PC-3 (cell line): ENCODE measurements around the gene UTP20. TPM values are rescaled to one million over a fixed set of nuclear protein-coding genes. Genes with fewer than 3 reads are reported as not detected.

Source experiments
- ATAC-seq: fragments of 200-7000 bp; cut with Tn5 transposase; 2 replicates; pipeline ENCODE4 v1.9.1; 2020; ENCODE audit warnings: mild to moderate bottlenecking, moderate library complexity
- BruUV-seq: library from RNA; stranded (reverse); fragments of 400-500 nt; replicated peaks from 2 replicates; lab custom pipeline; 2021; lab: Mats Ljungman, UMichigan
- CTCF ChIA-PET: fragments of 300-600 bp; sonication (Branson Sonifier 250); formaldehyde crosslinking; loops from one replicate; lab custom pipeline; 2022; ENCODE audit warnings: antibody characterized with exemption; lab: Charles Lee
- POLR2A ChIA-PET: fragments of 300-600 bp; sonication (Branson Sonifier 250); formaldehyde crosslinking; loops from one replicate; lab custom pipeline; 2022; ENCODE audit warnings: antibody characterized with exemption; ENCODE audit not compliant: unreplicated experiment; lab: Charles Lee
- DNase-seq: peaks from one replicate; pipeline ENCODE4 v3.0.0-alpha.2; 2015
- H2AFZ ChIP-seq: fragments of 300-600 bp; sonication (generic); 2 replicates; pipeline ENCODE4 v1.6.0; 2016; ENCODE audit warnings: antibody characterized with exemption, low read length
- H3F3A ChIP-seq: fragments of 300-600 bp; sonication (generic); one replicate; pipeline ENCODE4 v1.6.0; 2017; ENCODE audit warnings: antibody characterized with exemption, low read length, control low read depth, mild to moderate bottlenecking; ENCODE audit not compliant: unreplicated experiment
- H3K27ac ChIP-seq: fragments of 300-600 bp; sonication (generic); 2 replicates; pipeline ENCODE4 v1.5.1; 2016; ENCODE audit warnings: mild to moderate bottlenecking, low read length
- H3K27me3 ChIP-seq: fragments of 300-600 bp; sonication (generic); 2 replicates; pipeline ENCODE4 v1.6.1; 2016; ENCODE audit warnings: low read length, mixed read lengths
- H3K36me3 ChIP-seq: fragments of 300-600 bp; sonication (generic); 2 replicates; pipeline ENCODE4 v1.6.1; 2016; ENCODE audit warnings: low read depth, mixed run types, low read length, mixed read lengths
- H3K4me1 ChIP-seq: fragments of 300-600 bp; sonication (generic); 2 replicates; pipeline ENCODE4 v1.5.1; 2016; ENCODE audit warnings: low read length; ENCODE audit not compliant: insufficient read depth
- H3K4me2 ChIP-seq: fragments of 300-600 bp; sonication (generic); 2 replicates; pipeline ENCODE4 v1.6.0; 2016; ENCODE audit warnings: low read length
- H3K4me3 ChIP-seq: fragments of 300-600 bp; sonication (generic); 2 replicates; pipeline ENCODE4 v1.5.1; 2016; ENCODE audit warnings: mild to moderate bottlenecking, low read length, mixed read lengths
- H3K79me2 ChIP-seq: fragments of 300-600 bp; sonication (generic); 2 replicates; pipeline ENCODE4 v1.6.1; 2017; ENCODE audit warnings: low read length, mixed read lengths
- H3K9ac ChIP-seq: fragments of 300-600 bp; sonication (generic); 2 replicates; pipeline ENCODE4 v1.6.0; 2016; ENCODE audit warnings: mild to moderate bottlenecking, low read length
- H3K9me2 ChIP-seq: fragments of 300-600 bp; sonication (generic); replicated peaks from 2 replicates; pipeline ENCODE4 v1.6.1; 2016; ENCODE audit warnings: mixed run types, low read length, mixed read lengths
- H3K9me3 ChIP-seq: fragments of 300-600 bp; sonication (generic); 2 replicates; pipeline ENCODE4 v1.6.1; 2016; ENCODE audit warnings: low read length, mixed read lengths
- H4K20me1 ChIP-seq: fragments of 300-600 bp; sonication (generic); 2 replicates; pipeline ENCODE4 v1.6.1; 2016; ENCODE audit warnings: low read length, mixed read lengths
- CTCF ChIP-seq: fragments of 300-600 bp; sonication (generic); conservative IDR thresholded peaks from 2 replicates; pipeline ENCODE4 v1.5.1; 2017; ENCODE audit warnings: antibody characterized with exemption, low read depth, mild to moderate bottlenecking, low read length
- EZH2 ChIP-seq: fragments of 300-600 bp; sonication (generic); IDR thresholded peaks from one replicate; pipeline ENCODE4 v1.6.1; 2017; ENCODE audit warnings: antibody characterized with exemption, mild to moderate bottlenecking, low read length; ENCODE audit not compliant: unreplicated experiment
- EZH2phosphoT487 ChIP-seq: fragments of 300-600 bp; sonication (generic); IDR thresholded peaks from 2 replicates; pipeline ENCODE4 v1.6.1; 2018; ENCODE audit warnings: mild to moderate bottlenecking, antibody characterized with exemption, low read length, borderline replicate concordance
- intact Hi-C: fragments of 100-400 bp; cut with micrococcal nuclease; formaldehyde crosslinking; loops from 2 replicates; pipeline ENCODE4 v1.9.0; 2023
- total RNA-seq: library from RNA; depleted of rRNA; stranded (reverse); fragments of >200 nt; gene quantifications from 2 replicates; pipeline ENCODE4 v1.2.3, GENCODE V29; 2014

The UTP20 gene
- total RNA-seq, 1 experiment from 2014 or later: 31.3 TPM

- POLR2A ChIA-PET: no interaction called here
- H3K27me3 ChIP-seq: no peaks in the 10 kb centered on the region
- no peak overlapping the region for H3K9ac ChIP-seq
- TF ChIP-seq CTCF (no peak), EZH2 (no peak), EZH2phosphoT487 (no peak)
- peaks cover 37% of the 10 kb centered on the region for H3K36me3 ChIP-seq
- H2AFZ ChIP-seq: no peak overlapping the region
- H3K9me2 ChIP-seq: no peaks in the 10 kb centered on the region
- H3K9me3 ChIP-seq: no peaks in the 10 kb centered on the region
- no peaks in the 10 kb centered on the region for H4K20me1 ChIP-seq
- H3K27ac ChIP-seq: no peak overlapping the region
- no peak for ATAC-seq
- H3K4me2 ChIP-seq: no peak overlapping the region
- no peaks in the 10 kb centered on the region for H3K79me2 ChIP-seq
- H3K4me1 ChIP-seq: no peaks in the 10 kb centered on the region
- CTCF ChIA-PET: no interaction called here
- no TSS peak for BruUV-seq
- H3K4me3 ChIP-seq: no peak overlapping the region
- DNase-seq: no peak
- H3F3A ChIP-seq: no peaks in the 10 kb centered on the region
- intact Hi-C loops: no loop called here
Observed at GRCh38 chr12:101356794-101357193, 76.9 kb downstream of the UTP20 start.

- no peak overlapping the region for H3K4me3 ChIP-seq
- H3K36me3 ChIP-seq: peaks cover 43% of the 10 kb centered on the region
- H3K9me2 ChIP-seq: no peaks in the 10 kb centered on the region
- CTCF ChIA-PET: no interaction called here
- no peaks in the 10 kb centered on the region for H3F3A ChIP-seq
- DNase-seq (no peak), ATAC-seq (no peak)
- no peak overlapping the region for H2AFZ ChIP-seq
- H3K9ac ChIP-seq: no peak overlapping the region
- intact Hi-C loops: no loop called here
- H3K27me3 ChIP-seq: no peaks in the 10 kb centered on the region
- no TSS peak for BruUV-seq
- H3K9me3 ChIP-seq: no peaks in the 10 kb centered on the region
- no peaks in the 10 kb centered on the region for H3K79me2 ChIP-seq
- H3K4me2 ChIP-seq: no peak overlapping the region
- POLR2A ChIA-PET: no interaction called here
- TF ChIP-seq CTCF (no peak), EZH2phosphoT487 (no peak), EZH2 (no peak)
- no peaks in the 10 kb centered on the region for H4K20me1 ChIP-seq
- H3K4me1 ChIP-seq: no peaks in the 10 kb centered on the region
- H3K27ac ChIP-seq: no peak overlapping the region
Observed at GRCh38 chr12:101361455-101361854, 81.5 kb downstream of the UTP20 start.

GRCh38 chr12:101368016-101368415 lies 88.1 kb downstream of the UTP20 start:
- H3K9me3 ChIP-seq: no peaks in the 10 kb centered on the region
- H3K9ac ChIP-seq: no peak overlapping the region
- no peak overlapping the region for H3K27ac ChIP-seq
- no peaks in the 10 kb centered on the region for H3F3A ChIP-seq
- DNase-seq (no peak), ATAC-seq (no peak)
- ChIA-PET CTCF (no interaction called here), POLR2A (no interaction called here)
- no peaks in the 10 kb centered on the region for H3K79me2 ChIP-seq
- H3K4me3 ChIP-seq: no peak overlapping the region
- no peaks in the 10 kb centered on the region for H3K4me1 ChIP-seq
- peaks cover 62% of the 10 kb centered on the region for H3K36me3 ChIP-seq
- intact Hi-C loops: no loop called here
- no peaks in the 10 kb centered on the region for H3K9me2 ChIP-seq
- no peak overlapping the region for H3K4me2 ChIP-seq
- TF ChIP-seq CTCF: no peak
- no peaks in the 10 kb centered on the region for H3K27me3 ChIP-seq
- BruUV-seq: no TSS peak
- no peaks in the 10 kb centered on the region for H4K20me1 ChIP-seq
- no peak overlapping the region for H2AFZ ChIP-seq
